GM12874 (cell line): ENCODE data around the gene ATL2.

Source experiments
- CTCF ChIP-seq: IDR thresholded peaks from 2 replicates; pipeline ENCODE4 v1.5.1; 2011; ENCODE audit warnings: low read depth, mild to moderate bottlenecking, control low read depth, low read length, moderate library complexity; ENCODE audit not compliant: insufficient read depth

Gene ATL2

GRCh38 chr2:38405917-38406596, 29.0 kb upstream of the ATL2 start:
- no peak for TF ChIP-seq CTCF

DNA sequence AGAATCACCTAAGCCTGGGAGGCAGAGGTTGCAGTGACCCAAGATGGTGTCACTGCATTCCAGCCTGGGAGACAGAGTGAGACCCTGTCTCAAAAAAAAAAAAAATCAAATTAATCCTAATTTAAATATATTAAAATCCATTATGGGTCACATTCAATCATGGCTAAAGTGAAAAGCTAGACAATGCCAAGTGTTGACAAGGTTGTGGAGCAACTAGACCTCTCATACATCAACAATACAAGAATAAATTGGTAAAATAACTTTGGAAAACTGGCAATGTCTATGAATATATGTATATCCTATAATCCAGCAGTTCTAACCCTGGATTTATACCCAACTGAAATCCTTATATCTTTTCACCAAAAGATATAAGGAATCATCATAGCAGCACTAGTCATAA, 23.4 kb upstream of the ATL2 start:
- no peak for TF ChIP-seq CTCF

DNA sequence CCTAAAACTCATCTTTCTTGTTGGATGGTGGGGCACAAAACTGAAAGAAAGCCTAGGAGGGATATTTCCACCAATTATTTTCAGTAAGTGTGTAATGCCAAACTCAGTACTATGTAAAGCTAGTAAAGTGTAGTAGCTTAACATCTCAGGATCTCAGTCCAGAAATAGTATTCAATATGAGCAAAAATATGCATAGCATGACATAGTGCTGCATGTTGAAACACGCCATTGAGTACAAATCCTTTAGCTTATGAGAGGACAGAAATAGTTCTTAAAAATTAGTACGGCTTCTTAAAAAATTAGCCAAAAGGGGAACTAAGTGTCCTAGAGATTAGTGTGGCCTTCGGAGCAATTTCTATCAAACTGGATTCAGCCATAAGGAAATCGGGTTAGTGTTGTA, 21.7 kb upstream of the ATL2 start:
- TF ChIP-seq CTCF: no peak

DNA sequence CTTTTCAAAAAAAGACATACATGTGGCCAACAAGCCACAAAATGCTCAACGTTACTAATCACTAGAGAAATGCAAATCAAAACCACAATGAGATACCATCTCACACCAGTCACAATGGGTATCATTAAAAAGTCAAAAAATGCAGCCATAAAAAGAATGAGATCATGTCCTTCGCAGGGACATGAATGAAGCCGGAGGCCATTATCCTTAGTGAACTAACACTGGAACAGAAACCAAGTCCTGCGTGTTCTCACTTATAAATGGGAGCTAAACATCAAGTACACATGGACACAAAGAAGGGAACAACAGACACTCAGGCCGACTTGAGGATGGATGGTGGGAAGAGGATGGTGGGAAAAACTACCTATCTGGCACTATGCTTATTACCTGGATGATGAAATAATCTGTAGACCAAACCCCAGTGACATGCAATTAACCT, 17.8 kb upstream of the ATL2 start:
- no peak for TF ChIP-seq CTCF

DNA sequence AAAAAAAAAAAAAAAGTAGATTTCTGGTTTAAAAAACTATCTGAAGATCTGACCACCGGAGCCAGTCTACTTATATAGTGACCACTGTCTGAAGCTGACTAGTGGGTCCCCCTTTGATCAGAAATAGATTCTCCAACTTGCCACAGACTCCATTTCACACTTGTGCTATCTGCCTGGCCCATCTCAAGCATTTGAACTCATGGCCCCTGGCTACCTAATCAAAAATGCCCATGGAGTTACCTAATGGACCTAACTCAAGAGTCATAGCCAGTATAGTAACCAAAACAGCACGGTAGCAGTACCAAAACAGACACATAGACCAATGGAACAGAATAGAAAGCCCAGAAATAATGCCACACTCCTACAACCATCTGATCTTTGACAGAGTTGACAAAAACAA, 17.0 kb upstream of the ATL2 start:
- TF ChIP-seq CTCF: no peak

GRCh38 chr2:38390947-38391346, 13.9 kb upstream of the ATL2 start:
- TF ChIP-seq CTCF: no peak

DNA sequence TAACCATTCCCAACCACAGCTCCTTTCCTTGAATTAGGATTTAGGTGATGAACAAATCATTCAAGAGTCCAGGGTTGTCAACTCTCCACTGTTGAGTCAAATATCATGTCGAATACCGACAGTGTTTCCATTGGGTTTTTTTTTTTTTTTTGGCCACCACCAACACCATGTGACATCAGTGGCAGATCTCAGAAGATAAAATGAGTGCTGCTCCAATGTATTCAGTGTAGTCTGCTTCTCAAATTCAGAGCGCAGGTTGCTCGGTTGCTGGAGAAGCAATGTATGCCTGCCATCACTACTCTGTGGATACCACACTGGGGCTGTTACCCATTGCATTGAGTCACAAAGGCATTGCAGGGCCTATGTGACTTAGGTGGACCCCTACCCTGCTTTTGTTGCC, 10.8 kb upstream of the ATL2 start:
- TF ChIP-seq CTCF: no peak
